WTC11 (cell line): ENCODE data around the gene RCOR3. TPM values are rescaled to one million over a fixed set of nuclear protein-coding genes. Genes with fewer than 3 reads are reported as not detected.
"Not testable (repeated sequence)": the region's sequence is repeated elsewhere in the genome, so short reads cannot be mapped to it uniquely, and the experiment has no call there.

Experiments used
- ATAC-seq: fragments of 200-7000 bp; cut with Tn5 transposase; 2 replicates; pipeline ENCODE4 v1.10.0; 2021; ENCODE audit warnings: mild to moderate bottlenecking, moderate library complexity
- CTCF ChIA-PET: fragments of 300-600 bp; sonication (Branson Sonifier 250); formaldehyde crosslinking; loops from one replicate; lab custom pipeline; 2021; ENCODE audit warnings: antibody characterized with exemption; lab: Charles Lee
- POLR2A ChIA-PET: fragments of 350-600 bp; sonication (Branson Sonifier 250); formaldehyde crosslinking; loops from one replicate; lab custom pipeline; 2021; ENCODE audit warnings: antibody characterized with exemption; lab: Charles Lee
- DNase-seq: peaks from one replicate; pipeline ENCODE4 v3.0.0; 2021; ENCODE audit warnings: low spot score
- H3K27ac Mint-ChIP-seq: 2 replicates; pipeline ENCODE4 v1.8.0; 2021; ENCODE audit warnings: mixed read lengths
- H3K27me3 Mint-ChIP-seq: 2 replicates; pipeline ENCODE4 v1.8.0; 2021; ENCODE audit warnings: low read depth, mild to moderate bottlenecking, moderate library complexity, mixed read lengths
- H3K36me3 Mint-ChIP-seq: 2 replicates; pipeline ENCODE4 v1.8.0; 2021; ENCODE audit warnings: mixed read lengths
- H3K4me1 Mint-ChIP-seq: 2 replicates; pipeline ENCODE4 v1.8.0; 2022; ENCODE audit warnings: mixed read lengths
- H3K4me3 Mint-ChIP-seq: 2 replicates; pipeline ENCODE4 v1.8.0; 2021; ENCODE audit warnings: mild to moderate bottlenecking, moderate library complexity, mixed read lengths
- H3K9me3 Mint-ChIP-seq: 2 replicates; pipeline ENCODE4 v1.8.0; 2021; ENCODE audit warnings: mixed read lengths
- ELF4 ChIP-seq: sonication (generic); formaldehyde crosslinking; IDR thresholded peaks from 2 replicates; pipeline ENCODE4 v1.8.1; 2022; ENCODE audit warnings: low read depth, mild to moderate bottlenecking, moderate library complexity, missing genetic modification reagents
- JAZF1 ChIP-seq: fragments of 250-450 bp; sonication (Bioruptor Pico); IDR thresholded peaks from 2 replicates; pipeline ENCODE4 v1.9.0; 2021; ENCODE audit warnings: moderate library complexity, mild to moderate bottlenecking, inconsistent platforms
- MYBL2 ChIP-seq: sonication (generic); formaldehyde crosslinking; IDR thresholded peaks from 2 replicates; pipeline ENCODE4 v1.8.1; 2023; ENCODE audit warnings: mild to moderate bottlenecking, moderate library complexity, missing genetic modification reagents
- NR1H2 ChIP-seq: sonication (generic); formaldehyde crosslinking; IDR thresholded peaks from 2 replicates; pipeline ENCODE4 v1.9.0; 2021; ENCODE audit warnings: mild to moderate bottlenecking, moderate library complexity, missing genetic modification reagents
- PRRX2 ChIP-seq: fragments of 250-450 bp; sonication (Bioruptor Pico); IDR thresholded peaks from 2 replicates; pipeline ENCODE4 v1.8.0; 2021; ENCODE audit warnings: mild to moderate bottlenecking
- RELA ChIP-seq: sonication (generic); formaldehyde crosslinking; IDR thresholded peaks from 2 replicates; pipeline ENCODE4 v1.8.1; 2022; ENCODE audit warnings: missing genetic modification reagents, mild to moderate bottlenecking, borderline replicate concordance
- ZNF121 ChIP-seq: sonication (generic); formaldehyde crosslinking; IDR thresholded peaks from 2 replicates; pipeline ENCODE4 v1.8.0; 2023; ENCODE audit warnings: missing genetic modification reagents
- total RNA-seq: library from RNA; stranded (reverse); gene quantifications from 3 replicates; pipeline ENCODE4 v1.2.3, GENCODE V29; 2021
- TF ChIP-seq, protein P1 (sequence below): sonication (generic); formaldehyde crosslinking; IDR thresholded peaks from 2 replicates; pipeline ENCODE4 v1.8.0; 2022; ENCODE audit warnings: missing genetic modification reagents
- TF ChIP-seq, protein P2 (sequence below): fragments of 250-450 bp; sonication (Bioruptor Pico); IDR thresholded peaks from 2 replicates; pipeline ENCODE4 v1.8.0; 2021; ENCODE audit warnings: mild to moderate bottlenecking
- TF ChIP-seq, protein P3 (sequence below): fragments of 250-450 bp; sonication (Bioruptor Pico); IDR thresholded peaks from 2 replicates; pipeline ENCODE4 v1.9.0; 2021; ENCODE audit warnings: mild to moderate bottlenecking
- TF ChIP-seq, protein P4 (sequence below): sonication (generic); formaldehyde crosslinking; IDR thresholded peaks from 2 replicates; pipeline ENCODE4 v1.8.1; 2022; ENCODE audit warnings: missing genetic modification reagents, borderline replicate concordance
- TF ChIP-seq, protein P5 (sequence below): sonication (generic); formaldehyde crosslinking; IDR thresholded peaks from 2 replicates; pipeline ENCODE4 v1.8.1; 2023; ENCODE audit warnings: mild to moderate bottlenecking, moderate library complexity, missing genetic modification reagents
- TF ChIP-seq, protein P6 (sequence below): sonication (generic); formaldehyde crosslinking; IDR thresholded peaks from 2 replicates; pipeline ENCODE4 v1.8.1; 2023; ENCODE audit warnings: mild to moderate bottlenecking, missing genetic modification reagents, borderline replicate concordance

The RCOR3 gene
- total RNA-seq, 1 experiment from 2014 or later = 35.9 TPM

DNA sequence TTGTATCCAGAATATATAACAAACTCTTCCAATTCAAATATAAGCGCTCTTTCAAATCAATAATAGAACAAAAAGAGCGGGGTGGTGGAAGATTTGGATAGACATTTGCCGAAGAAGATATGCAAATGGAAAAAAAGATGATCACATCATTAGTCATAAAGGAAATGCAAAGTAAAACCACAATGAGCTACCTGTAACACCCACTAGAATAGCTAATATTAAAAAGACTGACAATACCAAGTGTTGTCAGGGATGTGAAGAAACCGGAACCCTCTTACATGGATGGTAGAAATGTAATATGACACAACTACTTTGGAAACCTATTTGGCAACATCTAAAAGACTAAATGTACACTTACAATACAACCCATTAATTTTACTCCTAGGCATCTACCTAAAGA is 61.8 kb downstream of the RCOR3 start:
- Mint-ChIP-seq H3K4me3 (no peak overlapping the region), H3K36me3 (no peaks in the 10 kb centered on the region), H3K27ac (no peak overlapping the region), H3K9me3 (no peaks in the 10 kb centered on the region), H3K4me1 (peaks cover 9% of the 10 kb centered on the region), H3K27me3 (peaks cover 7% of the 10 kb centered on the region)
- CTCF ChIA-PET = no interaction called here
- DNase-seq (no peak), ATAC-seq (no peak)
- POLR2A ChIA-PET = no interaction called here
- no peak for TF ChIP-seq MYBL2 (CRISPR knock-in tag)
- TF ChIP-seq, protein P1, sequence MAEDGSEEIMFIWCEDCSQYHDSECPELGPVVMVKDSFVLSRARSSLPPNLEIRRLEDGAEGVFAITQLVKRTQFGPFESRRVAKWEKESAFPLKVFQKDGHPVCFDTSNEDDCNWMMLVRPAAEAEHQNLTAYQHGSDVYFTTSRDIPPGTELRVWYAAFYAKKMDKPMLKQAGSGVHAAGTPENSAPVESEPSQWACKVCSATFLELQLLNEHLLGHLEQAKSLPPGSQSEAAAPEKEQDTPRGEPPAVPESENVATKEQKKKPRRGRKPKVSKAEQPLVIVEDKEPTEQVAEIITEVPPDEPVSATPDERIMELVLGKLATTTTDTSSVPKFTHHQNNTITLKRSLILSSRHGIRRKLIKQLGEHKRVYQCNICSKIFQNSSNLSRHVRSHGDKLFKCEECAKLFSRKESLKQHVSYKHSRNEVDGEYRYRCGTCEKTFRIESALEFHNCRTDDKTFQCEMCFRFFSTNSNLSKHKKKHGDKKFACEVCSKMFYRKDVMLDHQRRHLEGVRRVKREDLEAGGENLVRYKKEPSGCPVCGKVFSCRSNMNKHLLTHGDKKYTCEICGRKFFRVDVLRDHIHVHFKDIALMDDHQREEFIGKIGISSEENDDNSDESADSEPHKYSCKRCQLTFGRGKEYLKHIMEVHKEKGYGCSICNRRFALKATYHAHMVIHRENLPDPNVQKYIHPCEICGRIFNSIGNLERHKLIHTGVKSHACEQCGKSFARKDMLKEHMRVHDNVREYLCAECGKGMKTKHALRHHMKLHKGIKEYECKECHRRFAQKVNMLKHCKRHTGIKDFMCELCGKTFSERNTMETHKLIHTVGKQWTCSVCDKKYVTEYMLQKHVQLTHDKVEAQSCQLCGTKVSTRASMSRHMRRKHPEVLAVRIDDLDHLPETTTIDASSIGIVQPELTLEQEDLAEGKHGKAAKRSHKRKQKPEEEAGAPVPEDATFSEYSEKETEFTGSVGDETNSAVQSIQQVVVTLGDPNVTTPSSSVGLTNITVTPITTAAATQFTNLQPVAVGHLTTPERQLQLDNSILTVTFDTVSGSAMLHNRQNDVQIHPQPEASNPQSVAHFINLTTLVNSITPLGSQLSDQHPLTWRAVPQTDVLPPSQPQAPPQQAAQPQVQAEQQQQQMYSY (CRISPR knock-in tag) = no peak
- no peak for TF ChIP-seq RELA (CRISPR knock-in tag)
- TF ChIP-seq, protein P2, sequence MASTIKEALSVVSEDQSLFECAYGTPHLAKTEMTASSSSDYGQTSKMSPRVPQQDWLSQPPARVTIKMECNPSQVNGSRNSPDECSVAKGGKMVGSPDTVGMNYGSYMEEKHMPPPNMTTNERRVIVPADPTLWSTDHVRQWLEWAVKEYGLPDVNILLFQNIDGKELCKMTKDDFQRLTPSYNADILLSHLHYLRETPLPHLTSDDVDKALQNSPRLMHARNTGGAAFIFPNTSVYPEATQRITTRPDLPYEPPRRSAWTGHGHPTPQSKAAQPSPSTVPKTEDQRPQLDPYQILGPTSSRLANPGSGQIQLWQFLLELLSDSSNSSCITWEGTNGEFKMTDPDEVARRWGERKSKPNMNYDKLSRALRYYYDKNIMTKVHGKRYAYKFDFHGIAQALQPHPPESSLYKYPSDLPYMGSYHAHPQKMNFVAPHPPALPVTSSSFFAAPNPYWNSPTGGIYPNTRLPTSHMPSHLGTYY (CRISPR knock-in tag) = no peak
- TF ChIP-seq, protein P3, sequence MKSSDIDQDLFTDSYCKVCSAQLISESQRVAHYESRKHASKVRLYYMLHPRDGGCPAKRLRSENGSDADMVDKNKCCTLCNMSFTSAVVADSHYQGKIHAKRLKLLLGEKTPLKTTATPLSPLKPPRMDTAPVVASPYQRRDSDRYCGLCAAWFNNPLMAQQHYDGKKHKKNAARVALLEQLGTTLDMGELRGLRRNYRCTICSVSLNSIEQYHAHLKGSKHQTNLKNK (CRISPR knock-in tag) = no peak
- TF ChIP-seq, protein P4, sequence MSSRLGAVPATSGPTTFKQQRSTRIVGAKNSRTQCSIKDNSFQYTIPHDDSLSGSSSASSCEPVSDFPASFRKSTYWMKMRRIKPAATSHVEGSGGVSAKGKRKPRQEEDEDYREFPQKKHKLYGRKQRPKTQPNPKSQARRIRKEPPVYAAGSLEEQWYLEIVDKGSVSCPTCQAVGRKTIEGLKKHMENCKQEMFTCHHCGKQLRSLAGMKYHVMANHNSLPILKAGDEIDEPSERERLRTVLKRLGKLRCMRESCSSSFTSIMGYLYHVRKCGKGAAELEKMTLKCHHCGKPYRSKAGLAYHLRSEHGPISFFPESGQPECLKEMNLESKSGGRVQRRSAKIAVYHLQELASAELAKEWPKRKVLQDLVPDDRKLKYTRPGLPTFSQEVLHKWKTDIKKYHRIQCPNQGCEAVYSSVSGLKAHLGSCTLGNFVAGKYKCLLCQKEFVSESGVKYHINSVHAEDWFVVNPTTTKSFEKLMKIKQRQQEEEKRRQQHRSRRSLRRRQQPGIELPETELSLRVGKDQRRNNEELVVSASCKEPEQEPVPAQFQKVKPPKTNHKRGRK (CRISPR knock-in tag) = no peak
- TF ChIP-seq PRRX2 = no peak
- no peak for TF ChIP-seq ELF4 (CRISPR knock-in tag)
- TF ChIP-seq NR1H2 (CRISPR knock-in tag) = no peak
- TF ChIP-seq, protein P5, sequence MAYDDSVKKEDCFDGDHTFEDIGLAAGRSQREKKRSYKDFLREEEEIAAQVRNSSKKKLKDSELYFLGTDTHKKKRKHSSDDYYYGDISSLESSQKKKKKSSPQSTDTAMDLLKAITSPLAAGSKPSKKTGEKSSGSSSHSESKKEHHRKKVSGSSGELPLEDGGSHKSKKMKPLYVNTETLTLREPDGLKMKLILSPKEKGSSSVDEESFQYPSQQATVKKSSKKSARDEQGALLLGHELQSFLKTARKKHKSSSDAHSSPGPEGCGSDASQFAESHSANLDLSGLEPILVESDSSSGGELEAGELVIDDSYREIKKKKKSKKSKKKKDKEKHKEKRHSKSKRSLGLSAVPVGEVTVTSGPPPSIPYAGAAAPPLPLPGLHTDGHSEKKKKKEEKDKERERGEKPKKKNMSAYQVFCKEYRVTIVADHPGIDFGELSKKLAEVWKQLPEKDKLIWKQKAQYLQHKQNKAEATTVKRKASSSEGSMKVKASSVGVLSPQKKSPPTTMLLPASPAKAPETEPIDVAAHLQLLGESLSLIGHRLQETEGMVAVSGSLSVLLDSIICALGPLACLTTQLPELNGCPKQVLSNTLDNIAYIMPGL (CRISPR knock-in tag) = no peak
- TF ChIP-seq, protein P6, sequence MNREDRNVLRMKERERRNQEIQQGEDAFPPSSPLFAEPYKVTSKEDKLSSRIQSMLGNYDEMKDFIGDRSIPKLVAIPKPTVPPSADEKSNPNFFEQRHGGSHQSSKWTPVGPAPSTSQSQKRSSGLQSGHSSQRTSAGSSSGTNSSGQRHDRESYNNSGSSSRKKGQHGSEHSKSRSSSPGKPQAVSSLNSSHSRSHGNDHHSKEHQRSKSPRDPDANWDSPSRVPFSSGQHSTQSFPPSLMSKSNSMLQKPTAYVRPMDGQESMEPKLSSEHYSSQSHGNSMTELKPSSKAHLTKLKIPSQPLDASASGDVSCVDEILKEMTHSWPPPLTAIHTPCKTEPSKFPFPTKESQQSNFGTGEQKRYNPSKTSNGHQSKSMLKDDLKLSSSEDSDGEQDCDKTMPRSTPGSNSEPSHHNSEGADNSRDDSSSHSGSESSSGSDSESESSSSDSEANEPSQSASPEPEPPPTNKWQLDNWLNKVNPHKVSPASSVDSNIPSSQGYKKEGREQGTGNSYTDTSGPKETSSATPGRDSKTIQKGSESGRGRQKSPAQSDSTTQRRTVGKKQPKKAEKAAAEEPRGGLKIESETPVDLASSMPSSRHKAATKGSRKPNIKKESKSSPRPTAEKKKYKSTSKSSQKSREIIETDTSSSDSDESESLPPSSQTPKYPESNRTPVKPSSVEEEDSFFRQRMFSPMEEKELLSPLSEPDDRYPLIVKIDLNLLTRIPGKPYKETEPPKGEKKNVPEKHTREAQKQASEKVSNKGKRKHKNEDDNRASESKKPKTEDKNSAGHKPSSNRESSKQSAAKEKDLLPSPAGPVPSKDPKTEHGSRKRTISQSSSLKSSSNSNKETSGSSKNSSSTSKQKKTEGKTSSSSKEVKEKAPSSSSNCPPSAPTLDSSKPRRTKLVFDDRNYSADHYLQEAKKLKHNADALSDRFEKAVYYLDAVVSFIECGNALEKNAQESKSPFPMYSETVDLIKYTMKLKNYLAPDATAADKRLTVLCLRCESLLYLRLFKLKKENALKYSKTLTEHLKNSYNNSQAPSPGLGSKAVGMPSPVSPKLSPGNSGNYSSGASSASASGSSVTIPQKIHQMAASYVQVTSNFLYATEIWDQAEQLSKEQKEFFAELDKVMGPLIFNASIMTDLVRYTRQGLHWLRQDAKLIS (CRISPR knock-in tag) = no peak
- TF ChIP-seq ZNF121 (CRISPR knock-in tag) = no peak
- no peak for TF ChIP-seq JAZF1 (CRISPR knock-in tag)

DNA sequence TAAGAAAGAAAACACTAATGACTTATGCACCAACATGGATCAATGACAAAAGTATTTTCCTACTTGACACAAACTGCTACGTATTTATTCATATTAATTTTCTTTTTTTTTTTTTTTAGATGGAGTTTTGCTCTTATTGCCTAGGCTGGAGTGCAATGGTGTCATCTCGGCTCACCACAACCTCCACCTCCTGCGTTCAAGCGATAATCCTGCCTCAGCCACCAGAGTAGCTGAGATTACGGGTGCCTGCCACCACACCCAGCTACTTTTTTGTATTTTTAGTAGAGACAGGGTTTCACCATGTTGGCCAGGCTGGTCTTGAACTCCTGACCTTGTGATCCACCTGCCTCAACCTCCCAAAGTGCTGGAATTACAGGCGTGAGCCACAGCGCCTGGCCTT is 62.5 kb downstream of the RCOR3 start:
- ATAC-seq, H3K9me3 Mint-ChIP-seq, POLR2A ChIA-PET, CTCF ChIA-PET, DNase-seq, H3K36me3 Mint-ChIP-seq, H3K27ac Mint-ChIP-seq, H3K4me3 Mint-ChIP-seq: not testable (repeated sequence)
- H3K4me1 Mint-ChIP-seq = peaks cover 13% of the 10 kb centered on the region
- H3K27me3 Mint-ChIP-seq = peaks cover 12% of the 10 kb centered on the region
